BLaER1 treated with 17β-estradiol and CSF1 and Interleukin-3, amounts not matched to agents 10 nM and 100 nM (cell line): ENCODE data around the gene CSPG4.

Experiments
- H3K27ac ChIP-seq, 11 experiments: shearing (Covaris generic); formaldehyde crosslinking; 2 replicates each; pipeline ENCODE4 v1.8.1; 2022
- H3K27me3 ChIP-seq, 11 experiments: shearing (Covaris generic); formaldehyde crosslinking; 2 replicates each; pipeline ENCODE4 v1.8.1; 2022
- H3K36me3 ChIP-seq, 11 experiments: shearing (Covaris generic); formaldehyde crosslinking; 2 replicates each; pipeline ENCODE4 v1.8.1; 2022
- H3K4me1 ChIP-seq, 10 experiments: shearing (Covaris generic); formaldehyde crosslinking; 2 replicates each; pipeline ENCODE4 v1.8.1; 2022
- H3K4me2 ChIP-seq, 11 experiments: shearing (Covaris generic); formaldehyde crosslinking; 2 replicates each; pipeline ENCODE4 v1.8.1; 2022
- H3K4me3 ChIP-seq, 10 experiments: shearing (Covaris generic); formaldehyde crosslinking; 2 replicates each; pipeline ENCODE4 v1.8.1; 2022
- H3K9ac ChIP-seq, 11 experiments: shearing (Covaris generic); formaldehyde crosslinking; 2 replicates each; pipeline ENCODE4 v1.8.1; 2022
- H3K9me3 ChIP-seq, 11 experiments: shearing (Covaris generic); formaldehyde crosslinking; replicated peaks in 1 of 11; 2 replicates each; pipeline ENCODE4 v1.8.1; 2022
- H4K20me1 ChIP-seq, 11 experiments: shearing (Covaris generic); formaldehyde crosslinking; 2 replicates each; pipeline ENCODE4 v1.8.1; 2022
- Cebpa-rat ChIP-seq, 11 experiments: shearing (Covaris generic); IDR thresholded peaks; 2 replicates each; pipeline ENCODE4 v1.8.1; 2022

CSPG4 gene

DNA sequence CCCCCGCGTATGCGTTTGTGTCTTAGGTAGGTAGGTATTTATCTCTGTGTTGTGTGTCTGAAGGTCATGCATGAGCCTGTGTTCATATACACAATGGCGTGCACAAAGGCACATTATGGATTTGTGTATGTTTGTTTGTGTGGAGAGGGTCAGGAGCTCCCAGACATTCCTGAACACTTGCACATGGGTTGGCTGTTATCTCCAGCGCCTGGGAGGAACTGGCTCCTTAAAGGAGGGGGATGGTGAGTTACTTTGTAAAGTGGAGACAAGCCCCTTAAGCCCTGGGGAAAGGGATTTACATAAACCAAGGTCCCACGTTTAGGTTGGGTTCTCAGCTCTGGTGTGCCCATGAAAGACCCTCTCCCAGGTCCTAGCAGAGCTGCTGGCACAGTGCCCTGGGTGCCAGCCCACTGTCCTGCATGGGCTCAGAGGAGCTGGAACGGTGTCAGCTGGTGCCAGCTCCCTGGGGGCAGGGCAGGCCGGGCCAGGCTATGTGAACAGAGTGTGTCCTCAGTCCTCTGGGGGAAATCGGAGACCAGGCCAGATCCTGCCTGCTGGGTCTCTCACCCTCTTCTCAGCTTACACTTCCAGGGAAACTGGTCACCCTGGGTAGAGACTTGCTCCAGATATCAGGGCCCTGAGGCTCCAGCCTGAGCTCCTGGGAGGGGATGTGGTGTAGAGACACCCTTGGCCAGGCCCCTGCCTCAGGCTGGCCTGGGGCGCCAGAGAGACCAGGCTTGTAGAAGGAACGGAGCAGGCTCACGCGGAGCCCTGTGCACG, 39.8 kb downstream of the CSPG4 start:
- H3K9me3 ChIP-seq = no peaks in the 10 kb centered on the region
- no peak for TF ChIP-seq Cebpa-rat (IDR thresholded peaks at IDR 0.05)
- H3K9ac ChIP-seq = peak overlapping the region in 10 of 11 experiments; percentile 8 to 59 (median 44); a peak in 12 of 22 replicates
- H3K27me3 ChIP-seq = no peaks in the 10 kb centered on the region
- peak overlapping the region; percentile 39 to 89 (median 74) for H3K4me2 ChIP-seq
- H4K20me1 ChIP-seq = peaks cover 0 to 11% (median 0%) of the 10 kb centered on the region in 11 experiments; a peak in 3 of 22 replicates
- H3K36me3 ChIP-seq = no peaks in the 10 kb centered on the region
- H3K4me1 ChIP-seq = peaks cover 28 to 56% (median 44%) of the 10 kb centered on the region in 10 experiments
- peak overlapping the region in 7 of 11 experiments; percentile 14 to 60 (median 39); a peak in 10 of 22 replicates for H3K27ac ChIP-seq
- no peak overlapping the region for H3K4me3 ChIP-seq

DNA sequence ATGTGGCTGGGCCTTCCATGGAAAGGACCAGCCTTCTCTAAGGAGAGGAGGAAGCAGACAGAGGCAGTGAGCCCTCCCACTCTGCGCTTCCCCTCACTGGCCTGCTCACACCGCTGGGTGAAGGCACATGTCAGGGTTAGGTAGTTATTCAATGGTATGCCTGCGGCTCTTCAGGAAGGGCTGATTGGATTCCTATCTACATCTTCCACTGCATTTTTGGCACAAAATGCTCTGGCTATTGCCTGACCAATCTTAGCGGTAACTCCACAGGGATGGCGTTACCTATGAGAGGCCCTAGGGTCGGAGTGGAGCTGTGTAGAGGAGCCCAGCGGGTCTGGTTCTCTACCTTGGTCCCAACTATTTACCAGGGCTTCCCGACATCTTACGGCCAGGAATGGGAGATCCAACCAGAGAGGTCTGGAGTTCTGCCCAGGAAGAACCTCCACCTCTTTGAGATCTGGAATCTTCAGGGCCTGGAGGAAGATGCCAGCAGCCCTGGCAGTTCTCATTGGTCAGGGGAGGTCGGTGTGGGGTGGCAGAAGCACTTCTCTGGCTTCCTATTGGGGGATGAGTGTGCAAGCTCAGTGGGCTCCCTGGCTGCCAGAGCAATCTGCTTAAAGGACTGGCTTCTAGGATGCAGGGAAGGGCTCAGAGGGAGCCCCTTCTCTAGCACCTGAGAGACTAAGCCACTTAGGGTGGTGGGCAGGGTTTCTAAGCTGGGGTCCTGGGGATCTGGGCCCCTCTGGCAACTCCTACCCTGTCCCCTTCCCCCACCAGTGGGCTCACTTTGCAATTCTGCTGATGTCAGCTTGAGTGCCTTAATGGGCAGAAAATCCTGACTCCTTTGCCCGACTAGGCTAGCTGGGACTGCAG, 40.7 kb downstream of the CSPG4 start:
- no peak overlapping the region for H3K4me3 ChIP-seq
- H3K4me1 ChIP-seq = peaks cover 22 to 52% (median 41%) of the 10 kb centered on the region in 10 experiments
- peak overlapping the region in 9 of 11 experiments; percentile 39 to 89 (median 78); a peak in 10 of 22 replicates for H3K4me2 ChIP-seq
- TF ChIP-seq Cebpa-rat (IDR thresholded peaks at IDR 0.05) = no peak
- H3K27me3 ChIP-seq = no peaks in the 10 kb centered on the region
- H3K9me3 ChIP-seq = no peaks in the 10 kb centered on the region
- H3K36me3 ChIP-seq = no peaks in the 10 kb centered on the region
- 0 out of 22 replicates have a peak overlapping the region, but pooled peaks of 1 of the 11 experiments have one; percentile 60 for H3K27ac ChIP-seq
- peaks cover 0 to 16% (median 0%) of the 10 kb centered on the region in 11 experiments; a peak in 3 of 22 replicates for H4K20me1 ChIP-seq
- no peak overlapping the region for H3K9ac ChIP-seq

DNA sequence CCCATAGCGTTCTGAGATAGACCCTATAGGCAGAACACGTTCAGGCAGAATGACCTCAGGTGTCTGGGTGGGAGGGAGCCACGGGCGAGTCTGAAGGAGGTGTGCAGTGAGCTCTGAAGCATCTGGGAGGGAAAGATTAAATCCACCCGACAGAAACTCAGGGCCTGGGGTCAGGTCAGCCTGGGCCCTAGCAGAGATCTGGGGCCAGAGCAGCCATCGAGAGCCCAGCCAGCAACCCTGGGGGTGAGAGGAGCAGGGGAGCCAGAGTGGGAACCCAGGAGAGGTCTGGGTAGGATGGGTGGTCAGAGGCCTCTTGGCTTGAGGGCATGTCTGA, 42.8 kb downstream of the CSPG4 start:
- Histone ChIP-seq H3K4me3 (no peak overlapping the region), H3K27me3 (no peaks in the 10 kb centered on the region), H3K4me1 (peaks cover 36 to 64% (median 56%) of the 10 kb centered on the region in 10 experiments), H3K9me3 (no peaks in the 10 kb centered on the region), H3K27ac (no peak overlapping the region), H3K9ac (no peak overlapping the region), H4K20me1 (peaks cover 0 to 11% (median 0%) of the 10 kb centered on the region in 11 experiments; a peak in 3 of 22 replicates), H3K36me3 (no peaks in the 10 kb centered on the region), H3K4me2 (no peak overlapping the region)
- TF ChIP-seq Cebpa-rat (IDR thresholded peaks at IDR 0.05) = no peak

DNA sequence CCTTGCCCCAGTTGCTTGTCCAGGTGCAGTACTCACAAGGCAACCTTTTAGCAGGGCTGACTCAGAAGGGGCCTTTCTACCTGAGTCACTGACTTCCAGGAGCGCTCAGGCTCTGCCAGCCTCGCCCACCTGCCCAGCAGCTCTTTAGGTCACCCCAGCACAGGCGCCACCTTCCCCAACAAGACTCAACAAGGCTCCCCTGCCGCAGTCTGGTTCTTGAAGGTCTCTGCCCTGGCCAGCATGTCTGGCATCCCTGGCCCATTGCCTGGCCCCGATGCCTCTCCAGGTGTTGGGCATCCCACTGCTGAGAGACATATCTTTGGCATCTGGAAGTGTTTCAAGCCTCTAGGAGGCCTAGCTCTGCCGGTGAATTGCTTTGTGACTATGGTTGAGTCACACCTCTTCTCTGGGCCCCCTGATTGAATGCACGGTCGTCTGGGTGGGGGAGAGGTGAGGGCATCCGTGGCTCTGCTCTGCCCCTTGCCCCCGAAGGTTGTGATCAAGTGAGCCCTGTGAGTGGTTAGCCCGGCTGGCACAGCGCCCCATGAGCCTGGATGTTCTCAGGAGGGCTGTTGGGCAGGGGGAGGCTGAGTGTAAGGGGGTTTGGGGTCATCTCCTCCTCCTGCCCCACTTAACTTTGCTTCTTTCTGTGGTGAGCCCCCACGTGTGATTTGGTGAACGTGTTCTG, 43.3 kb downstream of the CSPG4 start:
- H3K36me3 ChIP-seq = no peaks in the 10 kb centered on the region; a peak in 1 of 22 replicates
- H3K27ac ChIP-seq = no peak overlapping the region; a peak in 1 of 22 replicates
- H4K20me1 ChIP-seq = peaks cover 0 to 11% (median 0%) of the 10 kb centered on the region in 11 experiments; a peak in 3 of 22 replicates
- H3K4me1 ChIP-seq = peaks cover 31 to 66% (median 52%) of the 10 kb centered on the region in 10 experiments
- no peaks in the 10 kb centered on the region for H3K9me3 ChIP-seq
- no peak overlapping the region for H3K4me2 ChIP-seq
- H3K4me3 ChIP-seq = no peak overlapping the region
- no peak for TF ChIP-seq Cebpa-rat (IDR thresholded peaks at IDR 0.05)
- H3K9ac ChIP-seq = no peak overlapping the region
- H3K27me3 ChIP-seq = no peaks in the 10 kb centered on the region

DNA sequence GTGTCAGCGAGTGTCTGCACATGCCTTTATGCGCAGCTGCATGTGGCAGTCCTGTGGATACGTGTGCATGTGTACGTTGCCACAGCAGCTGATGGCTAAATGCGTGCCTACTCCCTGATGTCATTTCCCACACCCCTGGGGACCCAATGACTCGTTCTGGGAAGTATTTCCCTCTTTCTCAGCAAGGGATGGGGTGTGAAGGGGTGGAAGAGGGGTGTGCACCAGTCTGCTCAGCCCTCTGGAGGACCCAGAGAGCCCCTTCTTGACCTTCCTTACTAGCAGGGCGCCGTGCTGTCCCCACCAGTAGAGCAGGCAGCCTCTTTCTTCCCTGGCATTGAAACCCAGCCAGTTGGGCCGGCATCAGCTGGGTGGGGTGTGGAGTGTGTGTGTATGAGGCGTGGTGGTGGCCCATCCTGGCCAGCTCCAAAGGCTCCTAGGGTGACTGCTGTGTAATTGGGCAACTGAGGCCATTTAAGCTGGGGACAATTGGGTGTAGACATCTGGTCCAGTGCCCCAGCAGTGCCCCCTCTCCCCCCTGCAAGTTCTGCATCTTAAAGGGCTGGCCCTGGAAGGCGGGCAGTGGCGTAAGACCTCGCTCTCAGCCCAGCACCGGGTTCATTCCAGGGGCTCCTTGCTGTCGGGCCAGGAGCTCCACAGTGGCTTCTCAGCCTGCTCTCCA, 45.7 kb downstream of the CSPG4 start:
- Histone ChIP-seq H3K27me3 (no peaks in the 10 kb centered on the region), H3K4me3 (no peak overlapping the region), H3K9ac (peak overlapping the region in 2 of 11 experiments; percentile 5 to 24; a peak in 2 of 22 replicates), H3K27ac (peak overlapping the region in 6 of 11 experiments; percentile 16 to 50 (median 25); a peak in 7 of 22 replicates), H3K36me3 (peaks cover 0 to 4% (median 0%) of the 10 kb centered on the region in 11 experiments; a peak in 1 of 22 replicates), H3K9me3 (no peaks in the 10 kb centered on the region), H4K20me1 (peaks cover 0 to 11% (median 0%) of the 10 kb centered on the region in 11 experiments; a peak in 2 of 22 replicates), H3K4me2 (peak overlapping the region; percentile 16 to 69 (median 51); a peak in 18 of 22 replicates), H3K4me1 (peaks cover 9 to 45% (median 29%) of the 10 kb centered on the region in 10 experiments)
- no peak for TF ChIP-seq Cebpa-rat (IDR thresholded peaks at IDR 0.05)

DNA sequence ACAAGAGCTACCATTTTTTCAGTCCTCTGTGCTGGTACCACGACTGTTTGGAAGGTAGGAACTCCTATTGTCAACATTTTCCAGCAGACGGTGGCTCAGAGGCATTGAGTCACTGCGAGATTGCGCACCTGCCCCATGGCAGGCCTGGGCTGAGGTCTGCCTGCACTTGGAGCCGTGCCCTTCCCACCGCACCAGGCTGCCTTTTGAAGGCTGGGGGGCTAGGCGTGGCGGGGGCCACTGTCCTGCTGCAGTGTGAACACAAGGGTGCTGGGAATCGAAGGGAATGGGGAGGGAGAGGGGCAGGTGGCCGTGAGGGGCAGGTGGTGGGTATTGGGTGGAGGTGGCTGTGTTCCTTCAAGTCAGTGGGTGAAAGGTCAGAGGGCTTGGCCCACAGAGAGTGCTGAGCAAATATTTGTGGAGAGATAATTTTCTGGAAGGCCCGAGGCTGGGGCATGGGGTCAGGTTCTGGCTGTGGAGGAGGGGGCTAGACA, 48.7 kb downstream of the CSPG4 start:
- no peak overlapping the region for H3K4me3 ChIP-seq
- H3K4me2 ChIP-seq = no peak overlapping the region
- no peaks in the 10 kb centered on the region for H3K9me3 ChIP-seq
- peaks cover 0 to 17% (median 6%) of the 10 kb centered on the region in 11 experiments; a peak in 7 of 22 replicates for H3K36me3 ChIP-seq
- no peak overlapping the region for H3K9ac ChIP-seq
- no peaks in the 10 kb centered on the region for H3K27me3 ChIP-seq
- H4K20me1 ChIP-seq = peaks cover 0 to 17% (median 3%) of the 10 kb centered on the region in 11 experiments; a peak in 5 of 22 replicates
- TF ChIP-seq Cebpa-rat (IDR thresholded peaks at IDR 0.05) = no peak
- H3K4me1 ChIP-seq = peaks cover 9 to 51% (median 32%) of the 10 kb centered on the region in 10 experiments
- peak overlapping the region in 4 of 11 experiments; percentile 14 to 50 (median 22); a peak in 4 of 22 replicates for H3K27ac ChIP-seq

DNA sequence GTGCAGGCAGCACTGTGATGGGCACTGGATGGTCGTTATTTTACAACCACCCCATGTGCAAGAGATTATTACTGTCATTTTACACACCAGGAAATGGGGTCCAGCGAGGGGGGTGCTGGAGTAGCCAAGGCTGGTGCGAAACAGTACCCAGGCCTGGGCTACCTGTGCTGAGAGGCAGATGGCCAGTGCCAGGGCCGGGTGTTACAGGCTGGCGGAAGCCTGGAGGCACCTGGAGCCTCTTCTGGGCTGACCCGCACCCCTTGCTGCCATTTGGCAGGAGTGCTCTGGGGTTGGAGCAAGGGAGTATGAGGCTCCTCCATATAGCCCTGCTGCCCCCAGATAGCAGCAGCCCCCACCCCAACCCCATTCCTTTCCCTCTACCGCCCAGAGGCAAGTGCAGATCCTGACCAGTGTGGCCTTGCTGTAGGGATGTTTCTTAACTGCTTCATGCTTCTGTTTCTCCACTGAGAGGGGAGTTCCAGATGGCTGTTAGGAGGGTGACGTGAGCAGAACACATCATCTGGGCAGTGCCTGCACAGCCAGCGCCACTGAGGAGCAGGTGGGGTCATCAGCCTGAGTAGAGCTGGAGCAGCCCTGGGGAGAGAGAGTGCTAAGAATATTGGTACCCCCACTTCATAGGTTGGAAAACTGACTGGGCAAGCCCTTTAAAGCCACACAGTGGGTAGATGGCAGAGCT, 49.7 kb downstream of the CSPG4 start:
- Histone ChIP-seq H3K9ac (no peak overlapping the region), H3K9me3 (no peaks in the 10 kb centered on the region), H3K4me2 (no peak overlapping the region), H3K4me3 (no peak overlapping the region), H3K27me3 (no peaks in the 10 kb centered on the region), H3K4me1 (peaks cover 9 to 55% (median 35%) of the 10 kb centered on the region in 10 experiments), H3K27ac (peak overlapping the region in 1 of 11 experiments; percentile 12; a peak in 2 of 22 replicates), H3K36me3 (peaks cover 0 to 27% (median 14%) of the 10 kb centered on the region in 11 experiments; a peak in 13 of 22 replicates), H4K20me1 (peaks cover 0 to 26% (median 10%) of the 10 kb centered on the region in 11 experiments; a peak in 12 of 22 replicates)
- TF ChIP-seq Cebpa-rat (IDR thresholded peaks at IDR 0.05) = no peak
